HG03457 (cell line): Measurements from ENCODE around the gene NECTIN4.
"Not testable (repeated sequence)": the region's sequence is repeated elsewhere in the genome, so short reads cannot be mapped to it uniquely, and the experiment has no call there.

Experiments used
- ATAC-seq: cut with Tn5 transposase; IDR thresholded peaks from one replicate; pipeline ENCODE4 v1.9.1; 2021; ENCODE audit warnings: moderate number of reproducible peaks; ENCODE audit not compliant: unreplicated experiment

NECTIN4 gene

GRCh38 chr1:161082996-161083747 is 6.2 kb downstream of the NECTIN4 start:
- ATAC-seq, result no peak

- ATAC-seq, result no peak
These were observed 6.9 kb downstream of the NECTIN4 start for GRCh38 chr1:161082483-161082882.

- ATAC-seq, result no peak
These were observed 7.8 kb downstream of the NECTIN4 start for GRCh38 chr1:161081519-161081918.

- no peak for ATAC-seq
These were observed 8.6 kb downstream of the NECTIN4 start for GRCh38 chr1:161080441-161081405.

- no peak for ATAC-seq
These were observed 9.8 kb downstream of the NECTIN4 start for GRCh38 chr1:161079436-161080110.

- ATAC-seq, result no peak
These were observed 11.9 kb downstream of the NECTIN4 start for GRCh38 chr1:161077426-161077825.

- ATAC-seq, result no peak
These were observed 12.9 kb downstream of the NECTIN4 start for GRCh38 chr1:161076410-161076809.

- no peak for ATAC-seq
These were observed 14.5 kb downstream of the NECTIN4 start for GRCh38 chr1:161074676-161075368.

- no peak for ATAC-seq
These were observed 15.8 kb downstream of the NECTIN4 start for GRCh38 chr1:161073474-161074121.

GRCh38 chr1:161072751-161073449 is 16.5 kb downstream of the NECTIN4 start:
- ATAC-seq, result no peak

GRCh38 chr1:161071886-161072371 is 17.4 kb downstream of the NECTIN4 start:
- ATAC-seq, result no peak

- ATAC-seq, result no peak
These were observed 18.6 kb downstream of the NECTIN4 start for GRCh38 chr1:161070761-161071160.

- ATAC-seq, result peak; percentile 58
These were observed 19.6 kb downstream of the NECTIN4 start, which contains the start of gene ARHGAP30 for GRCh38 chr1:161069731-161070270. TSS of gene ARHGAP30 (minus strand) at chr1:161069891. CDS start at chr1:161069624, 267 bp downstream.

- peak; percentile 3 for ATAC-seq
These were observed 20.1 kb downstream of the NECTIN4 start for GRCh38 chr1:161069241-161069640.

- ATAC-seq, result peak; percentile 31
These were observed 20.8 kb downstream of the NECTIN4 start for GRCh38 chr1:161068306-161069234.

- no peak for ATAC-seq
These were observed 22.7 kb downstream of the NECTIN4 start for GRCh38 chr1:161066694-161067093.

GRCh38 chr1:161065681-161066080 is 23.7 kb downstream of the NECTIN4 start:
- not testable (repeated sequence) for ATAC-seq

GRCh38 chr1:161063936-161064335 is 25.4 kb downstream of the NECTIN4 start:
- ATAC-seq, result not testable (repeated sequence)
